DOHH2 (cell line): Measurements from ENCODE around the gene TMEM164.
A peak's percentile ranks its signal among the peaks of the same experiment; 100 is the strongest.

Experiments
- H3F3A ChIP-seq: fragments of 200-600 bp; sonication (generic), shearing (Covaris generic); 2 replicates; pipeline ENCODE4 v1.6.0; 2016; ENCODE audit warnings: antibody characterized with exemption, mild to moderate bottlenecking; ENCODE audit not compliant: control insufficient read depth, insufficient read depth
- H3K27ac ChIP-seq: fragments of 200-600 bp; sonication (generic); 2 replicates; pipeline ENCODE4 v1.5.1; 2014; ENCODE audit warnings: low read depth, mild to moderate bottlenecking, low read length, moderate library complexity
- H3K27me3 ChIP-seq: fragments of 200-600 bp; sonication (generic); 2 replicates; pipeline ENCODE4 v1.6.1; 2014; ENCODE audit warnings: mild to moderate bottlenecking, low read length, mixed read lengths; ENCODE audit not compliant: control insufficient read depth
- H3K36me3 ChIP-seq: fragments of 200-600 bp; sonication (generic); 2 replicates; pipeline ENCODE4 v1.6.1; 2014; ENCODE audit warnings: mild to moderate bottlenecking, low read length, moderate library complexity, mixed read lengths; ENCODE audit not compliant: control insufficient read depth
- H3K4me1 ChIP-seq: fragments of 200-600 bp; sonication (generic); 2 replicates; pipeline ENCODE4 v1.6.1; 2014; ENCODE audit warnings: mild to moderate bottlenecking, low read length, mixed read lengths; ENCODE audit not compliant: control insufficient read depth
- H3K4me2 ChIP-seq: fragments of 200-600 bp; sonication (generic); 2 replicates; pipeline ENCODE4 v1.6.0; 2014; ENCODE audit warnings: mild to moderate bottlenecking, low read length, moderate library complexity
- H3K4me3 ChIP-seq: fragments of 200-600 bp; sonication (generic); 2 replicates; pipeline ENCODE4 v1.5.1; 2014; ENCODE audit warnings: mild to moderate bottlenecking, low read length, mixed read lengths
- H3K79me2 ChIP-seq: fragments of 200-600 bp; sonication (generic); 2 replicates; pipeline ENCODE4 v1.6.1; 2014; ENCODE audit warnings: mild to moderate bottlenecking, low read length, mixed read lengths; ENCODE audit not compliant: control insufficient read depth
- H3K9me2 ChIP-seq: fragments of 200-600 bp; sonication (generic); replicated peaks from 2 replicates; pipeline ENCODE4 v1.6.1; 2014; ENCODE audit warnings: mild to moderate bottlenecking, low read length, mixed read lengths; ENCODE audit not compliant: control insufficient read depth
- H3K9me3 ChIP-seq: fragments of 200-600 bp; sonication (generic); 2 replicates; pipeline ENCODE4 v1.6.1; 2014; ENCODE audit warnings: antibody characterized with exemption, low read length, mixed read lengths; ENCODE audit not compliant: control insufficient read depth, insufficient read depth
- H4K20me1 ChIP-seq: fragments of 200-600 bp; sonication (generic); 2 replicates; pipeline ENCODE4 v1.6.0; 2014; ENCODE audit warnings: low read depth, mild to moderate bottlenecking, antibody characterized with exemption, low read length, moderate library complexity; ENCODE audit not compliant: control insufficient read depth, insufficient read depth
- CTCF ChIP-seq: fragments of 200-600 bp; sonication (generic); IDR thresholded peaks from one replicate; pipeline ENCODE4 v1.5.1; 2014; ENCODE audit warnings: antibody characterized with exemption, mild to moderate bottlenecking, low read depth, low read length; ENCODE audit not compliant: poor library complexity, severe bottlenecking
- EZH2phosphoT487 ChIP-seq: fragments of 200-600 bp; sonication (generic); IDR thresholded peaks from 2 replicates; pipeline ENCODE4 v1.6.1; 2017; ENCODE audit warnings: borderline replicate concordance, mild to moderate bottlenecking, antibody characterized with exemption, low read length, moderate library complexity, mixed read lengths

TMEM164 gene

GRCh38 chrX:110143454-110144210 is 140.7 kb downstream of the TMEM164 start:
- H3K36me3 ChIP-seq = no peaks in the 10 kb centered on the region
- no peaks in the 10 kb centered on the region for H4K20me1 ChIP-seq
- no peaks in the 10 kb centered on the region for H3K79me2 ChIP-seq

GRCh38 chrX:110145311-110145710 is 142.4 kb downstream of the TMEM164 start:
- Histone ChIP-seq H3K4me2 (no peak overlapping the region), H3K27ac (no peak overlapping the region), H3F3A (no peaks in the 10 kb centered on the region), H3K27me3 (no peaks in the 10 kb centered on the region), H3K79me2 (no peaks in the 10 kb centered on the region), H4K20me1 (no peaks in the 10 kb centered on the region), H3K9me3 (no peaks in the 10 kb centered on the region), H3K36me3 (no peaks in the 10 kb centered on the region), H3K4me3 (no peak overlapping the region), H3K9me2 (no peaks in the 10 kb centered on the region), H3K4me1 (peaks cover 7% of the 10 kb centered on the region; the same call in 1 of the 2 replicates)
- TF ChIP-seq CTCF (no peak), EZH2phosphoT487 (no peak)

More at GRCh38 chrX:110143454-110144210, 140.7 kb downstream of the TMEM164 start:
- Histone ChIP-seq H3K4me3 (no peak overlapping the region), H3K27ac (no peak overlapping the region), H3K9me2 (no peaks in the 10 kb centered on the region), H3K27me3 (no peaks in the 10 kb centered on the region), H3F3A (no peaks in the 10 kb centered on the region), H3K9me3 (no peaks in the 10 kb centered on the region), H3K4me1 (peaks cover 7% of the 10 kb centered on the region; the same call in 1 of the 2 replicates), H3K4me2 (no peak overlapping the region)
- TF ChIP-seq EZH2phosphoT487 (no peak), CTCF (no peak)

- peaks cover 7% of the 10 kb centered on the region; the same call in 1 of the 2 replicates for H3K4me1 ChIP-seq
- no peaks in the 10 kb centered on the region for H3K79me2 ChIP-seq
- no peak overlapping the region for H3K27ac ChIP-seq
- peak; percentile 51 for TF ChIP-seq CTCF
- no peak for TF ChIP-seq EZH2phosphoT487
- no peak overlapping the region for H3K4me2 ChIP-seq
- H3K9me2 ChIP-seq = no peaks in the 10 kb centered on the region
- H3K36me3 ChIP-seq = no peaks in the 10 kb centered on the region
- H3K4me3 ChIP-seq = no peak overlapping the region
- no peaks in the 10 kb centered on the region for H3F3A ChIP-seq
- no peaks in the 10 kb centered on the region for H3K9me3 ChIP-seq
- no peaks in the 10 kb centered on the region for H3K27me3 ChIP-seq
- H4K20me1 ChIP-seq = no peaks in the 10 kb centered on the region
These were observed 142.9 kb downstream of the TMEM164 start for GRCh38 chrX:110145854-110146253.
